Measurements from ENCODE around the gene CHURC1. TPM values are rescaled to one million over a fixed set of nuclear protein-coding genes. Genes with fewer than 3 reads are reported as not detected.

Gene CHURC1
- total RNA-seq, 1 donor from 2014 or later = 51.6 TPM

- DNase-seq (ENCODE audit: extremely low spot score, unreplicated experiment) = no peak
- TF ChIP-seq CTCF (IDR thresholded peaks at IDR 0.05) = no peak
- H3K27ac Mint-ChIP-seq (ENCODE audit: unreplicated experiment) = no peak overlapping the region
Measured at GRCh38 chr14:64946310-64947045, 32.2 kb downstream of the CHURC1 start.

GRCh38 chr14:64947710-64948611, 33.7 kb downstream of the CHURC1 start:
- Mint-ChIP-seq H3K27me3 (ENCODE audit: unreplicated experiment) (no peaks in the 10 kb centered on the region), H3K27ac (ENCODE audit: unreplicated experiment) (no peak overlapping the region), H3K36me3 (ENCODE audit: unreplicated experiment) (peaks cover 17% of the 10 kb centered on the region), H3K9me3 (ENCODE audit: unreplicated experiment) (no peaks in the 10 kb centered on the region), H3K4me3 (ENCODE audit: unreplicated experiment) (no peak overlapping the region), H3K4me1 (ENCODE audit: unreplicated experiment) (no peaks in the 10 kb centered on the region)
- no peak for TF ChIP-seq CTCF (IDR thresholded peaks at IDR 0.05)
- no peak for DNase-seq (ENCODE audit: extremely low spot score, unreplicated experiment)

More at GRCh38 chr14:64946310-64947045, 32.2 kb downstream of the CHURC1 start:
- H3K4me1 Mint-ChIP-seq (ENCODE audit: unreplicated experiment) = no peaks in the 10 kb centered on the region
- H3K4me3 Mint-ChIP-seq (ENCODE audit: unreplicated experiment) = no peak overlapping the region
- no peaks in the 10 kb centered on the region for H3K27me3 Mint-ChIP-seq (ENCODE audit: unreplicated experiment)
- H3K9me3 Mint-ChIP-seq (ENCODE audit: unreplicated experiment) = no peaks in the 10 kb centered on the region
- H3K36me3 Mint-ChIP-seq (ENCODE audit: unreplicated experiment) = peaks cover 18% of the 10 kb centered on the region

DNA sequence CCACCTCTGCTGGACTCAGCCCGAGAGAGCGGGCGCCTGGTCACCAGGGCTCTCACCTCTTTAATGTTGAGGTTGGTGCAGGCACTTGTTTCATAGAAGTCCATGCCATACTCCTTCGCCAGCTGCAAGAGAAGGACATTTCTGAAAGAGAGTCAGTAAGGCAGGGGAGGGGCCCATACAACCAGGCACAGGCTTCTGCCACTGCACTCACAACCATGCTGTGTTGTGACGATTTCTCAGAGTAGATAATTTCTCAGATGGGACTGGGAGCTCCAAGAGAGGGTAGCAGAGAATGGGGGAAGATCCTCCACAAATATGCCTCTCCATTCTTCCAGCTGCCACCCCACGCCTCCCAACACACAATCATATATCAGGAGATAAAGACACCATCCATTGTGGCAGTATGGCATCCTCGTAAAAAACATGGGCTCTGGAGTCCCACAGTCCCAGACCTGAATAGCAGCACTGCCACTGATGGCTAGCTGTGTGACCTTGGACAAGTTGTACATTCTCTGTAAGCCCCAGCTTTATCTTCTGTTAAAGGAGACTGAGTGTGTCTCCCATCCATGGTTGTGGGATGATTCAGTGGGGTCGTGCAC, 34.5 kb downstream of the CHURC1 start:
- H3K9me3 Mint-ChIP-seq (ENCODE audit: unreplicated experiment) = no peaks in the 10 kb centered on the region
- H3K27ac Mint-ChIP-seq (ENCODE audit: unreplicated experiment) = no peak overlapping the region
- no peaks in the 10 kb centered on the region for H3K4me1 Mint-ChIP-seq (ENCODE audit: unreplicated experiment)
- H3K27me3 Mint-ChIP-seq (ENCODE audit: unreplicated experiment) = no peaks in the 10 kb centered on the region
- H3K4me3 Mint-ChIP-seq (ENCODE audit: unreplicated experiment) = no peak overlapping the region
- no peak for DNase-seq (ENCODE audit: extremely low spot score, unreplicated experiment)
- H3K36me3 Mint-ChIP-seq (ENCODE audit: unreplicated experiment) = peaks cover 17% of the 10 kb centered on the region
- TF ChIP-seq CTCF (IDR thresholded peaks at IDR 0.05) = no peak

DNA sequence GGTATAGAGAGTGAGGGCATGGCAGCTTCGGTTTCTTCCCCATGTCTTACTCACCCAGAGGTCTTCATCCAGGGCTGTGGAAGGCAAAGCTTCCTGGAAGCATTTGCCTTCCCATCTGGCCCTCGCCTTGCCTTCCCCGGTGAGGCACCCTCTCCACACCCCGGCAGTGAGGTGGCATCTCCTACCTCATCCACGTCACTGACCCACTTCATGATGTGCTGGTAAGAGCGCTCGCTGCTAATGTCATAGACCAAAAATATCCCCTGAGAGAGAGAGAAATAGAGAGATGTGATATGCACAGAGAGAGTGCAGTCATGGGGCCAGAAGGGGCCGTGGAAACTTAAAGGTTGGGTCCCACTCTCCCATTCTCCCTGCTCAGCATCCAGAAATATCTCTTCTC, 36.6 kb downstream of the CHURC1 start:
- Mint-ChIP-seq H3K4me3 (ENCODE audit: unreplicated experiment) (no peak overlapping the region), H3K36me3 (ENCODE audit: unreplicated experiment) (peaks cover 17% of the 10 kb centered on the region), H3K4me1 (ENCODE audit: unreplicated experiment) (no peaks in the 10 kb centered on the region), H3K27me3 (ENCODE audit: unreplicated experiment) (no peaks in the 10 kb centered on the region), H3K9me3 (ENCODE audit: unreplicated experiment) (no peaks in the 10 kb centered on the region), H3K27ac (ENCODE audit: unreplicated experiment) (no peak overlapping the region)
- TF ChIP-seq CTCF (IDR thresholded peaks at IDR 0.05) = no peak
- DNase-seq (ENCODE audit: extremely low spot score, unreplicated experiment) = no peak

- peaks cover 17% of the 10 kb centered on the region for H3K36me3 Mint-ChIP-seq (ENCODE audit: unreplicated experiment)
- no peaks in the 10 kb centered on the region for H3K4me1 Mint-ChIP-seq (ENCODE audit: unreplicated experiment)
- H3K27me3 Mint-ChIP-seq (ENCODE audit: unreplicated experiment) = no peaks in the 10 kb centered on the region
- no peaks in the 10 kb centered on the region for H3K9me3 Mint-ChIP-seq (ENCODE audit: unreplicated experiment)
- H3K27ac Mint-ChIP-seq (ENCODE audit: unreplicated experiment) = no peak overlapping the region
- no peak overlapping the region for H3K4me3 Mint-ChIP-seq (ENCODE audit: unreplicated experiment)
- TF ChIP-seq CTCF (IDR thresholded peaks at IDR 0.05) = no peak
- no peak for DNase-seq (ENCODE audit: extremely low spot score, unreplicated experiment)
Measured at GRCh38 chr14:64951291-64951690, 37.0 kb downstream of the CHURC1 start.
